HG03097 (cell line): ENCODE data around the gene DUXB.

ENCODE experiments used
- ATAC-seq: cut with Tn5 transposase; IDR thresholded peaks from one replicate; pipeline ENCODE4 v1.9.1; 2021; ENCODE audit not compliant: unreplicated experiment, low FRiP score

The DUXB gene, protein sequence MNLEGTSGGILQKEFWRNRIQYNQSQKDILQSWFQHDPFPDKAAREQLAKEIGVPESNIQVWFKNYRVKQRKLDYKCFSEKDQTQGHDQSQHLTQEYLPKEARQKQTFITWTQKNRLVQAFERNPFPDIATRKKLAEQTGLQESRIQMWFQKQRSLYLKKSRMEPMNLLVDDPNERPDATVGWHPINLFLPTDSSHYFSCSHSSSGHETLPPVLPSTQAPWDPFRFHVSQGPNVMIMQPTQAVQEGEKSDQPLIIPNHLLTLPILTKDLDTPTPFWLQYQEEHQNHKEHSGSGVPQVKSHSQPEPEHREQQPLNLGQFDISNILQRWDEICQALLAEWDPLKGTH

DNA sequence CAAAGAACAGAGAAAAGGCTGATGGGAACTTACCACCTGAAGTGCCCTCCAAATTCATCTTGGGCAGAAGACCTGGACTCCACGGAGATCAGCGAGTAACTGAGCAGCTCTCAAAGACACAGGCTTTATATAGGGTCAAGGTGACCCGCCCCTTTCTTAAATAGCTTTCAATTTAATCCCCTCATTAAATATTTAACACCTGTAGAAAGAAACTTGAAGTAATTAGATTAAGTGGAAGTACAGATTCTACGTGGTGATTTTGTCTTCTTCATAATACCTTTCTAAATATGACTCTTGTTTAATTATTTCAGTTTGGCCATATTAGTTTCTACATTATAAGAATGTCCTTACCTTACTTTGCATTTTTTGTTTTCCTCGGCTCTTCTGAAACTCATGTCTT is at the start of gene DUXB:
DUXB (minus strand) TSS at position 101 of the 400 bp plus-strand sequence; CDS start at position 58, 43 bp downstream.
- no peak for ATAC-seq

DNA sequence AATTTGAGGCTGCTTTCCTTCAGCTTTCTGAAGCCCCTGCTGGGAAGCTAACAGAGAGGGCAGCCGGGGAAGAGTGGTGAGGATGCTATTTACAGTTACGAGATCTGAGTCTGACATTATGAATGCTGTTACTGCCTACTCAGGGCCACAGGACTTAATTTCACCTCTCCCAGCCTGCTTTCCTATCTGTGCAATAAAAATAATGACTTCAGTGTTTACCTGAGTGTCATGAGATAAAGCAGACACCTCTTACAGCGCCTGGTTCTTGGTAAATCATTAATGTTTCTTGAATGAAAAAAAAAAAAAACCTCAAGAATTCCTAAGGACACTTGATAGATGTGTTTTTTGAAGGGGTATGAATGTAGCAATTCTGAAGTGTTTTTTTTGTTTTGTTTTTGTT is 49.3 kb upstream of the DUXB start:
- ATAC-seq: no peak

DNA sequence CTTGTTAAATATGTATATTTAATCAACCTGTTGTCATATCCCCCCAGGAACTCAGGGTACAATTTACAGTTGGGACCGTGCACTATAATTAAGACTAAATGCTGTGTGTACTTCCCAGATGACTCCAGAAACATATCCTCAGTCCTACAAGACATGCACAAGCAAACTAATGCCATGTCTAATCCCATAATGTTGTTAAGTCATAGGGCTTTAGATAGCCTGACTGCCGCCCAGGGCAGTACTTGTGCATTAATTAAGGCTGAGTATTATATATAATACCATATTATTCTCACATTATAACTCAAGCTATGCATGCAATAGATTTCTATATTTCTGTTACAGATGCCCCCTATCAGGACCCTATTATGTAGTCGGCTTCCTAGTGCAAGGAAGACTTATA is 45.1 kb upstream of the DUXB start:
- ATAC-seq: no peak

DNA sequence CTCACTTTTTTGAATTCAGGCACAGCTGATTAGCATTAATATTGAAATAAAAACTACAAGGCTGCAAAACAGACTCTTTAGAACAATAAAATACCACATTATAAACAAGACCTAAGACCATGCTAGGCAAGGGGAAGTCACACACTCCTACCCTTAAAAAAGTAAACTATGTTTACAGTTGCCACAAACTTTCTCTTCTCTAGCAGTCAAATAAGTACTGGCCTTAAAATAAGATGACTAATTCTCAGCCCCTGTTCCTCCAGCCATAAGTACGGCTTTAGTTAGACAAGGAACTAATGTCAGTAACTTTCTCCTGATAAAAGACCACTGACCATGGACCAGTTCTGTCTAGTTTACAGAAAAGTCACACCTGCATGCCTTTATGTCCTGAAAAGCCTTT is 44.6 kb upstream of the DUXB start:
- ATAC-seq: no peak

DNA sequence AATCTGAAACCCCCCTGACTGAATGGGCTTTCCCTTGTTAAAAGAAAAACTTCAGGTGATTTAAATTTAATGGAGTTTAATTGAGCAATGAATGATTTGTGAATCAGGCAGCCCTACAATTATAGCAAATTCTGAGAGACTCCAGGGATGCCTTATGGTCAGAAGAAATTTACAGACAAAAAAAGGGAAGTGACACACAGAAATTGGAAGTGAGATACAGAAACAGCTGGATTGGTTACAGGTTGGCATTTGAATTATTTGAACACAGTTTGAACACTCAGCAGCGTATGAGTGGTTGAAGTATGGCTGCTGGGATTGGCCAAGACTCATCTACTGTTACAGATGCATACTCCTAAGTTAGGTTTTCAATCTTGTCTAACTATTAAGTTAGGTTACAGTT is 44.0 kb upstream of the DUXB start:
- ATAC-seq: no peak

DNA sequence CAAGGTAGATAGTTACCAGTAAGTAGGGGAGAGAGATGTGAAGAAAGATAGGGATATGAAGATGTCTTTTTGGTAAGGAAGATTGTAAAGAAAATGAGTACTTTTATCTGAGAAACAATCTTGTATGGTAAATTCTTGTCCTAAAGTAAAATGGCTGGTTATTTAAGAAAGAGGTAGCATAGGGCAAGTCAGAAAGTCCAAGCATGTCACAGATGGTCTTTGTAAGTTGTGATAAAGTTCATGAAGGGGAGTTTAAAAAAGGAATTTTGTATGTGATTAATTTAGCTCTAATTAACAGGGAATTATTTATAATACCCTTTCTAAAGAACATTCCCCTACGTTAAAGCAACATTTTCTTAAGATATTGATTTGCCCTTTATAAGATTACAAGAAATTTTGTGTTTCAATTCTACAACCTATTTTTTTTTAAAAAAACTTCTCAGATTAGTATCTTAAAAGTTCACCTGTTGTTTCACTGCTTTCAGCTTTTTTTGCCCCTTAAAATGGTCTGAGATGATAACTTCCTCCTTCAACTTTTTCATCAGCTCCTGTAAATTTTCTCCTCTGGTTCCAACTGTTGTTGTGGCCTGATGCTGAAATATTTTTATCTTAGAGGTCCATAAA is 41.3 kb upstream of the DUXB start:
- ATAC-seq: no peak

GRCh38 chr16:75733305-75734211 is 32.3 kb upstream of the DUXB start:
- ATAC-seq: no peak

DNA sequence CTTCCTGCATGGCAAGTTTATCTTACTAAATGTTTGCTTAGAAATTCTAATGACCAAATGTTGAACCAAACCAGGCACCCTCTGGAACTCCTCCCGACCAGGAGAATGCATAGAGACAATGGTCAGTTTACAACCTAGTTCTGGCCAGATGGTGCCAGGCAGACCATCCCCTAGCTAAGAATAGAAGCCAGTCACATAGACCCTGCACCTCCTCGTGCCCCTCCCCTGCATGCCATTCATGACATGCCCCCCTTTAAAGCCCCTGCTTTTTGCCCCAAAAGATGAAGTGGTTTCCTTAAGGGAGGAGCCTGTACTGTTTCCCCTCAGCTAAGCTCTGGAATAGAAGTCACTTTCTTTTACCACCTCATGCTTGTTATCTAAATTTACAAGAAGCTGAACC is 31.6 kb upstream of the DUXB start:
- ATAC-seq: no peak

GRCh38 chr16:75727221-75727620 is 26.0 kb upstream of the DUXB start:
- ATAC-seq: no peak

GRCh38 chr16:75726390-75726789 is 25.1 kb upstream of the DUXB start, which contains the start of gene CPHXL:
Gene CPHXL, minus strand, starts transcription at chr16:75726490. Its CDS starts 48 bp downstream, at chr16:75726442.
- no peak for ATAC-seq

- no peak for ATAC-seq
These were observed 17.2 kb upstream of the DUXB start for GRCh38 chr16:75718452-75718851.

- ATAC-seq: no peak
These were observed 13.4 kb upstream of the DUXB start for GRCh38 chr16:75714661-75715060.

GRCh38 chr16:75710344-75710743 is 9.1 kb upstream of the DUXB start:
- no peak for ATAC-seq

DNA sequence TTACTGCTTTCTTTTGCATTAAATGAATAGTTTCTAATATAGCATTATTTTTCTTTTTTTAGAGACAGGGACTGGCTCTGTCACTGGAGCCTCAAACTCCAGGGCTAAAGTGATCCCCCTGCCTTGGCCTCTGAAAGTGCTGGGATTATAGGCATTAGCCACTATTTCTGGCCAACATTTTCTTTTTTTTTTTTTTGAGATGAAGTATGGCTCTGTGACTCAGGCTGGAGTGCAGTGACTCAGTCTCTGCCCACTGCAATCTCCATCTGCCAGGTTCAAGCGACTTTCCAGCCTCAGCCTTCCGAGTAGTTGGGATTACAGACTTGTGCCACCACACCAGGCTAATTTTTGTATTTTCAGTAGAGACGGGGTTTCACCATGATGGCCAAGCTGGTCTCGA is 2.0 kb upstream of the DUXB start:
- no peak for ATAC-seq

DNA sequence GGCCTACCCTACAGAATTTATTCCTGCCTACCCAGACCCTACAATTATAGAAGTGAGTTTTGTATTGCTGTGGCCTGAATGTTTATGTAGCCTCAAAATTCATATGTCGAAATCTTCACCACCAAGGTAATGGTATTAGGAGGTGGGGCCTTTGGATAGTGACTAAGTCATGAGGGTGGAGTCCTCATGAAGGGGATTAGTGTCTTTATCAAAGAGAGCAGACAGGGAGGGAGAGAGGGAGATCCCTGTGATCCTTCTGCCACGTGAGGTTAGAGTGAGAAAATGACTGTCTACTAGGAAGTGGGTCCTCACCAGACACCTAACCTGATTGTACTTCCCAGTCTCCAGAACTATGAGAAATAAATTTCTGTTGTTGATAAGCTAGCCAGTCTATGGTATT is 981 bp upstream of the DUXB start:
- ATAC-seq: no peak

- ATAC-seq: no peak
These were observed 3.7 kb downstream of the DUXB start for GRCh38 chr16:75697571-75697970.

- ATAC-seq: no peak
These were observed 5.6 kb downstream of the DUXB start for GRCh38 chr16:75695708-75696107.

DNA sequence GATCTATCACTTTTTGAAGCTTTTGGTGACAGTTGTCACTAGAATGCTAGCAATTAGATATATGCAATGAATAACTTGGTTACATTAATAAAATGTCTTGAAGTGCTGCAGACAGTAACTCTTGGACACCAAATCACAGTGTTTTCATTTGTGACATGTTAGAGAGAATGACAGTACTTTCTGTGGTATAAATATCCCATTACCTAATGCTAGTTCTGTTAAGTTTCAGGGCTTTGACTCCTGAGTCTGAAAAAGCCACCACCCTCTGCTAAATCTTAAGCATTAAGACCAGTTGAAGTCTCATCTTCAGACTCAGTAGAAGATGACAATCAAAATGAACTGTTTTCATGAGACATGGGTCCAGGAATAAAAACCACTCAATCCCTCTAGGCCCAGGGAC is 13.9 kb downstream of the DUXB start:
- no peak for ATAC-seq

DNA sequence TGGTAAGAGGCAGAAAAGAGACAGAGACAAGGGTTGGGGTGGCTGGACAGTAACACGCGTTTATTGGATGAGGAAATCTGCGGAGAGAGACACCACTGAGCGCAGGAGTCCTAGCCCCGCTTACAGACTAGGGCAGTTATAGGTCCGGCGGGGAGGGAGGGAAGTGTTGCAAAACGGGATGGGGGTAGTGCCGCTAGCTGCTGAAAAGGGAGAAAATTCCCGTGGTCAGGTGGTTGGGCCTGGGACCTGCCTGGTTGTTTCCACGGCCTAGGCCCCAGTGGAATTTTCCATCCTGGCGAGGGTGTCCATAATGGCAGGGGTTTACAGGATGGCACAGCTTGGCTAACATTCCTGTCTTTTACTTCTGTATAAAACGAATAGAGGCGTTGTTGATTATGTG is 19.0 kb downstream of the DUXB start:
- ATAC-seq: no peak

DNA sequence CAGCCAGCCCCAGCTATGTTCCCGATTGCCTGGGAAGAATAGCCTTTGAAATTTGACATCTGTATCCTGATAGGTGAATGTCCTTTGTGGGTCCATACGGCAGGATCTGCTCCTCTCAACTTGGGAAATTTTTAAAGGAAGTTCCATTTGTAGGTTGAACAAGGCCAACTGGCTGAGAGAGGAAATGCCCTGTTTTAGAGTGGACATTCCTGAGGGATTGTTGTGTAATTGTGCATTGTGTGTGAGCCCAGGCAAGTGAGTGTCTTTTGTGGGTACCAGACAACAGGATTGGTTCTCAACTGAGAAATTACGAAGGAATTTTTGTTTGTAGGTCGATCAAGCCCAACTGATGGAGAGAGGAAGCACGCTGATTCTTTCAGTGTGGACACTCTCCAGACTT is 21.9 kb downstream of the DUXB start:
- no peak for ATAC-seq

- no peak for ATAC-seq
These were observed 24.4 kb downstream of the DUXB start, which contains the start of gene CPHXL2 for GRCh38 chr16:75676909-75677308. Gene CPHXL2, minus strand, starts transcription at chr16:75677009. Its CDS starts 10 bp downstream, at chr16:75676999.
